Measurements from ENCODE around the gene AMBRA1. TPM values are rescaled to one million over a fixed set of nuclear protein-coding genes. Genes with fewer than 3 reads are reported as not detected.

AMBRA1 gene
- total RNA-seq, 1 donor from 2014 or later, result 29.4 TPM

- Histone ChIP-seq H3K27me3 (ENCODE audit: insufficient read depth, low read length) (no peaks in the 10 kb centered on the region), H3K9me3 (ENCODE audit: insufficient read depth, low read depth, low read length) (no peaks in the 10 kb centered on the region), H3K4me2 (ENCODE audit: low read length) (no peak overlapping the region), H3K79me2 (ENCODE audit: insufficient read depth, low read length) (peaks cover 16% of the 10 kb centered on the region), H4K20me1 (ENCODE audit: insufficient read depth, low read length) (peaks cover 47% of the 10 kb centered on the region), H3K4me3 (ENCODE audit: insufficient read depth, low read depth, low read length) (no peak overlapping the region), H3K9ac (ENCODE audit: low read length) (no peak overlapping the region), H2AFZ (ENCODE audit: low read depth, low read length) (no peak overlapping the region), H3K27ac (ENCODE audit: low read depth, low read length) (no peak overlapping the region), H3K4me1 (ENCODE audit: insufficient read depth, low read length) (no peaks in the 10 kb centered on the region), H3K36me3 (ENCODE audit: insufficient read depth, low read length) (peaks cover 5% of the 10 kb centered on the region)
- TF ChIP-seq EZH2 (IDR thresholded peaks at IDR 0.05; ENCODE audit: insufficient read depth, low read length), result no peak
- TF ChIP-seq, protein P1, sequence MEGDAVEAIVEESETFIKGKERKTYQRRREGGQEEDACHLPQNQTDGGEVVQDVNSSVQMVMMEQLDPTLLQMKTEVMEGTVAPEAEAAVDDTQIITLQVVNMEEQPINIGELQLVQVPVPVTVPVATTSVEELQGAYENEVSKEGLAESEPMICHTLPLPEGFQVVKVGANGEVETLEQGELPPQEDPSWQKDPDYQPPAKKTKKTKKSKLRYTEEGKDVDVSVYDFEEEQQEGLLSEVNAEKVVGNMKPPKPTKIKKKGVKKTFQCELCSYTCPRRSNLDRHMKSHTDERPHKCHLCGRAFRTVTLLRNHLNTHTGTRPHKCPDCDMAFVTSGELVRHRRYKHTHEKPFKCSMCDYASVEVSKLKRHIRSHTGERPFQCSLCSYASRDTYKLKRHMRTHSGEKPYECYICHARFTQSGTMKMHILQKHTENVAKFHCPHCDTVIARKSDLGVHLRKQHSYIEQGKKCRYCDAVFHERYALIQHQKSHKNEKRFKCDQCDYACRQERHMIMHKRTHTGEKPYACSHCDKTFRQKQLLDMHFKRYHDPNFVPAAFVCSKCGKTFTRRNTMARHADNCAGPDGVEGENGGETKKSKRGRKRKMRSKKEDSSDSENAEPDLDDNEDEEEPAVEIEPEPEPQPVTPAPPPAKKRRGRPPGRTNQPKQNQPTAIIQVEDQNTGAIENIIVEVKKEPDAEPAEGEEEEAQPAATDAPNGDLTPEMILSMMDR (IDR thresholded peaks at IDR 0.05; ENCODE audit: insufficient read depth, low read depth, low read length), result no peak
- FAIRE-seq (no peak), DNase-seq (ENCODE audit: low read depth) (no peak)
- no peak overlapping the region for H3K4me3 Mint-ChIP-seq (ENCODE audit: unreplicated experiment)
- H3K4me1 Mint-ChIP-seq (ENCODE audit: low read depth, unreplicated experiment), result peaks cover 19% of the 10 kb centered on the region
- H3K9me3 Mint-ChIP-seq (ENCODE audit: unreplicated experiment), result no peaks in the 10 kb centered on the region
- H3K36me3 Mint-ChIP-seq (ENCODE audit: low read depth, unreplicated experiment), result peaks cover 21% of the 10 kb centered on the region
- H3K27me3 Mint-ChIP-seq (ENCODE audit: low read depth, unreplicated experiment), result no peaks in the 10 kb centered on the region
- H3K27ac Mint-ChIP-seq (ENCODE audit: unreplicated experiment), result no peak overlapping the region
Measured at GRCh38 chr11:46445192-46445919, 148.5 kb downstream of the AMBRA1 start.

DNA sequence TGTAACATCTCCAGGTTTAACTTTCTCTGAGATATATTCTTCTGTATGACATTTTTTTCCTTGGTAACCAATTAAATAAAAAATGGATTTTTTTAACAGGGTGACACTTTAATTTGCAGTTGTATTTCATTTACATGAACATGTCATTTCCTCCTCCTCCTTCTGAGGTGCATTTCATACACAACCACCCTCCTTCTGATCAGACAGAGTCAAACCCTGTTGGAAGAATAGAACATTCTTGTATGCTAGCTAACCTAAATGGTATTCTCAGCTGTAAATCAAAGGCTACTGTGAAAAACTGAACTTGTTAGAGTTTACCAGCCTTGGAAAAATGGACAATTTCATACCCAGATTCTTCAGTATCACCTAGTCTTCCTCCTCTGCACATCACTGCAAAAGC is 149.5 kb downstream of the AMBRA1 start:
- Mint-ChIP-seq H3K27me3 (ENCODE audit: low read depth, unreplicated experiment) (no peaks in the 10 kb centered on the region), H3K4me3 (ENCODE audit: unreplicated experiment) (no peak overlapping the region)

More for the DNA sequence above, 149.5 kb downstream of the AMBRA1 start:
- Histone ChIP-seq H2AFZ (ENCODE audit: low read depth, low read length) (no peak overlapping the region), H3K9ac (ENCODE audit: low read length) (no peak overlapping the region), H3K9me3 (ENCODE audit: insufficient read depth, low read depth, low read length) (no peaks in the 10 kb centered on the region), H3K27me3 (ENCODE audit: insufficient read depth, low read length) (no peaks in the 10 kb centered on the region), H3K4me3 (ENCODE audit: insufficient read depth, low read depth, low read length) (no peak overlapping the region), H3K79me2 (ENCODE audit: insufficient read depth, low read length) (peaks cover 16% of the 10 kb centered on the region), H3K4me2 (ENCODE audit: low read length) (no peak overlapping the region), H4K20me1 (ENCODE audit: insufficient read depth, low read length) (peaks cover 43% of the 10 kb centered on the region), H3K4me1 (ENCODE audit: insufficient read depth, low read length) (no peaks in the 10 kb centered on the region), H3K36me3 (ENCODE audit: insufficient read depth, low read length) (peaks cover 5% of the 10 kb centered on the region), H3K27ac (ENCODE audit: low read depth, low read length) (no peak overlapping the region)
- peaks cover 17% of the 10 kb centered on the region for H3K4me1 Mint-ChIP-seq (ENCODE audit: low read depth, unreplicated experiment)
- H3K9me3 Mint-ChIP-seq (ENCODE audit: unreplicated experiment), result no peaks in the 10 kb centered on the region
- no peak for FAIRE-seq
- TF ChIP-seq EZH2 (IDR thresholded peaks at IDR 0.05; ENCODE audit: insufficient read depth, low read length), result no peak
- TF ChIP-seq, protein P1 (IDR thresholded peaks at IDR 0.05; ENCODE audit: insufficient read depth, low read depth, low read length), result no peak
- H3K36me3 Mint-ChIP-seq (ENCODE audit: low read depth, unreplicated experiment), result peaks cover 16% of the 10 kb centered on the region
- no peak for DNase-seq (ENCODE audit: low read depth)
- H3K27ac Mint-ChIP-seq (ENCODE audit: unreplicated experiment), result no peak overlapping the region
